HG03558 (cell line): ENCODE results near the gene TBX4.
"Not testable (repeated sequence)": the region's sequence is repeated elsewhere in the genome, so short reads cannot be mapped to it uniquely, and the experiment has no call there.

Source experiments
- ATAC-seq: cut with Tn5 transposase; IDR thresholded peaks from one replicate; pipeline ENCODE4 v1.9.1; 2021; ENCODE audit warnings: moderate number of reproducible peaks; ENCODE audit not compliant: unreplicated experiment; ENCODE audit errors: extremely low read depth

The TBX4 gene

GRCh38 chr17:61517265-61517664, 65.0 kb downstream of the TBX4 start:
- no peak for ATAC-seq

- no peak for ATAC-seq
Measured at GRCh38 chr17:61517843-61518606, 65.8 kb downstream of the TBX4 start.

GRCh38 chr17:61519139-61519538, 66.9 kb downstream of the TBX4 start:
- no peak for ATAC-seq

GRCh38 chr17:61519754-61520440, 67.7 kb downstream of the TBX4 start:
- no peak for ATAC-seq

GRCh38 chr17:61520897-61521296, 68.7 kb downstream of the TBX4 start:
- ATAC-seq = no peak

GRCh38 chr17:61522088-61522487, 69.9 kb downstream of the TBX4 start:
- no peak for ATAC-seq

- no peak for ATAC-seq
Measured at GRCh38 chr17:61524319-61524718, 72.1 kb downstream of the TBX4 start.

GRCh38 chr17:61527441-61527840, 75.2 kb downstream of the TBX4 start:
- not testable (repeated sequence) for ATAC-seq

- ATAC-seq = no peak
Measured at GRCh38 chr17:61528171-61528570, 75.9 kb downstream of the TBX4 start.

- no peak for ATAC-seq
Measured at GRCh38 chr17:61531223-61531622, 79.0 kb downstream of the TBX4 start.

- ATAC-seq = no peak
Measured at GRCh38 chr17:61532826-61533225, 80.6 kb downstream of the TBX4 start.

- no peak for ATAC-seq
Measured at GRCh38 chr17:61533797-61534196, 81.6 kb downstream of the TBX4 start.

- no peak for ATAC-seq
Measured at GRCh38 chr17:61534414-61534813, 82.2 kb downstream of the TBX4 start.
